Epidermal melanocyte (primary cell): ENCODE data around the gene FYB2.

Source experiments
- DNase-seq: peaks from one replicate; pipeline ENCODE4 v3.0.0; 2011; ENCODE audit warnings: low spot score; ENCODE audit not compliant: insufficient read length

FYB2 gene, protein sequence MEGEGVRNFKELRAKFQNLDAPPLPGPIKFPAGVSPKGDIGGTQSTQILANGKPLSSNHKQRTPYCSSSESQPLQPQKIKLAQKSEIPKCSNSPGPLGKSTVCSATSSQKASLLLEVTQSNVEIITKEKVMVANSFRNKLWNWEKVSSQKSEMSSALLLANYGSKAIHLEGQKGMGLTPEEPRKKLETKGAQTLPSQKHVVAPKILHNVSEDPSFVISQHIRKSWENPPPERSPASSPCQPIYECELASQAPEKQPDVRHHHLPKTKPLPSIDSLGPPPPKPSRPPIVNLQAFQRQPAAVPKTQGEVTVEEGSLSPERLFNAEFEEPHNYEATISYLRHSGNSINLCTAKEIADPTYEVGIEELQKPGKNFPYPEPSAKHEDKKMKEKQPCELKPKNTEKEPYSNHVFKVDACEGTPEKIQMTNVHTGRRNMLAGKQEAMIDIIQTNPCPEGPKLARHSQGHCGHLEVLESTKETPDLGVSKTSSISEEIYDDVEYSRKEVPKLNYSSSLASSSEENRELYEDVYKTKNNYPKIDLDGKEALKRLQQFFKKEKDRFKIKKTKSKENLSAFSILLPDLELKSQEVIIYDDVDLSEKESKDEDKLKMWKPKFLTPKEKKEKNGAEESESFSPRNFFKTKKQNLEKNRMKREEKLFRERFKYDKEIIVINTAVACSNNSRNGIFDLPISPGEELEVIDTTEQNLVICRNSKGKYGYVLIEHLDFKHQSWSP

DNA sequence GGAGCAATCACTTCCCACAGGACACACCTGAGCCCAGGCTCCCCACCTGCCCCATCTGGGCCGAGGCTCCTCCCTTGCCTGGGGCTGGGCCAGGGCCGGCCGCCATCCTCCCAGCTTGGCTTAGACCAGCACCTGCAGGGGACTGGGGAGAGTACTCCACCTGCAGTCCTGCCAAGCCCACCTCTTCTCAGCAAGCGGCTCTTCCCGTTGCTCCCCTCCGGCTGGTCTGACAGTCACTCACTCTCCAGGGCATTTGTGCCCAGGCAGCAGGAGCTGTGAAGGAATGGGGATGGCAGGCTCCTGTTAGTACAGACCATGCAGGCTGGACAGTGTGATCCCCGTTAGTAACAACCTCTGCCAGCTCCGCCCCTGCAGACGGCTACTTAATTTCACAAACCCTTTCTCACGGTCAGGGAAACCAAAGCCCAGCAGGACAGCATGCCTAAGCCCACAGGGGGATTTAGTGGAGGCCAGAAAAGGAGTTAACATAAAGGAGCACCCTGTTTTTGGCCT lies at the start of gene FYB2:
Gene FYB2 (minus strand): TSS at position 18 of the 513 bp plus-strand sequence. CDS start 114 bp downstream, outside the sequence.
- DNase-seq, result no peak

DNA sequence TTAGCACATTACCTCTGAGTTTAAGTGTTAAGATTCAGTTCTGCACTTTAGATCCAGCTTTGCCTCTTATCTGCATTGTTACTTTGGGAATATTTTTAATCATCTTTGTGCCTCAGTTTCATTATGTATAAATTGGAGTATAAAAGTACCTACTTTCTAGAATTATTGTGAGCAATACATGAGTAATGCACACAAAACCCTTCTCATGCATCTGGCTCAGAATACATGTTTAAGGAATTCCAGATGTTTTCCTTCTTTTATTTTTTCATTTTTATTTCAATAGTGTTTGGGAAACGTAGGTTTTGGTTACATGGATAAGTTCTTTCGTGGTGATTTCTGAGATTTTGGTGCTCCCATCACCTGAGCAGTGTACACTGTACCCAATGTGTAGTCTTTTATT lies 49.6 kb upstream of the FYB2 start:
- DNase-seq, result no peak

DNA sequence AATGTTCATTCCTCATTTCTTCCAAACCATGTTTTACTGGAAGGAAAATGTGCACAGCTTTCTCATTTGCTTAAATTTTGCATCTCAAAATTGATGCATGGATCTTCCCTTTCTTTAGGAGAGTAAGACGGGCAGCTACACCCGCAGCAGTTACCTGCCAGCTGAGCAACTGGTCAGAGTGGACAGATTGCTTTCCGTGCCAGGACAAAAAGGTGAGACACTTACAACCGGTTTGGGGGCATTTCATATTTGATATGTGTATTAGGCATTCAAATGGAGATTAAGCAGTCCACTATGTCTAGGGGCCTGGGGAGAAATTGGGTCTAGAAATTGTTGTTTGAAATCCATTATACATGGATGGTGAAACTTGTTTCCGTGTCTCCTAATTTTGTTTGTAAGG lies 48.3 kb upstream of the FYB2 start:
- DNase-seq, result no peak

DNA sequence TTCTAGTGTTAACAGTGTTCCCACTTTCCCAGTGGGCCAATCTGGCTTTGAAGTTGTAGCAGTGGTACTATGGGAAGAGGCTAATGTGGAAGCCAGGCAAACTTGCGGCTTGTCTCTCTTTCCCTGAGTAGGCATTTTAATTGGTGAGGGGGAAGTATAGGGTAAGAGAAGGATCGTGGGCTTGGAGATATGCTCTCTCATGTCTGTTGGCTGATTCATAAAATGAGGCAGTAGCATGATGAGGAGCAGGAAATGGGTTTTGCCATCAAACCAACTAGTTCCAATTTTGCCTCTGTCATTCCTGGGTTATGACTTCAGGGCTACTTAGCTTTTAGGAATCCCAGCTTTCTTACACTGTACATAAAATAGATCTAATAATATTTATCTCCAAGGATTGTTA lies 47.5 kb upstream of the FYB2 start:
- no peak for DNase-seq

DNA sequence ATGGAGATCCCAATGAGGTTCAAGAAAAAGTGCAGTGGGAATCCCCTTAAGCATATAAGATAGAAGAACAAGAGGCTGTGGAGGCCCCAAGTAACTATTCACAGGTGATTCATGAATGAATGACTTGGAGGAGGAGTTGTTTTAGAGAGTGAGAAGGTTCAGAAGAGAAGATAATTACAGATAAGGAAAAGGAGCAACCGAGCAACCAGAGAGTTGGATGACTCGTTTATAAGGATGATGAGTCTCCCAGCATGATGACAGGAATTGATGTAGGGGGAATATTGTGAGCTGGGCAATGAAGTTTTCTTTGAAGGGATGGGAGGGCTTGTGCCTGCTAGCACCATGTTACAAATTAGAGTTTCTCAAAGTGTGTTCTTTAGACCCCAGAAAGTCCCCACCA lies 45.2 kb upstream of the FYB2 start:
- no peak for DNase-seq

DNA sequence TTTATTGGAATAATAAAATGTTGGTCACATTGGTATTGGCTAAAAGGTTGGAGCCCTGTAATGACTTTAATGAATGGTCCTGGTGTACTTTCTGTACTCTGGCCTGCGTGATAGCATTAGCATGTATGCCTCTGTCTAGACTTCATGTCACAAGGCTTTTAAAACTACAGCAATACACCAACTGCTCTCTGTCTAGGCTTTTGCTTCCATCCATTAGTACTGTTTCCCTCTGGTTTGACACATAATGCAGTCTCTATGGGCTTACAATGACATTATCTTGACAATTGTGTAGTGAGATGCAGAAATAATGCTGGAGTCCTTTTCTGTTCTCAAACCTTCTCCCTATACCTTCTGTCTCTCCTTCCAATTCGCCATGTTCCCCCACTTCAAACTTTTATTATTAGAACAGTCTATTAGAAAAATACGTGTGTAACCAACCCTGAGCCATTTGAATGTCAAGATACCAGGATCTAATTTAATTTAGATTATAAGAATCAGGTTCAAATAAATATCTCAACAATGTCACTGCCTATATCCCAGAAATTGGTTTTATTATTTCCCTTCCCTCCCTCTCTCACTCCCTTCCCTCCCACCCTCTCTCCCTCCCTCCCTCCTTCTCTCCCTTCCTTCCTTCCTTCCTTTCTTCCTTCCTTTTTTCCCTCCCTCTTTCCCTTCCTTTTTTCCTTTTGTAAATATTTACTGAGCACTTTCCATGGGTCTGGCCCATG lies 44.2 kb upstream of the FYB2 start:
- DNase-seq, result no peak

DNA sequence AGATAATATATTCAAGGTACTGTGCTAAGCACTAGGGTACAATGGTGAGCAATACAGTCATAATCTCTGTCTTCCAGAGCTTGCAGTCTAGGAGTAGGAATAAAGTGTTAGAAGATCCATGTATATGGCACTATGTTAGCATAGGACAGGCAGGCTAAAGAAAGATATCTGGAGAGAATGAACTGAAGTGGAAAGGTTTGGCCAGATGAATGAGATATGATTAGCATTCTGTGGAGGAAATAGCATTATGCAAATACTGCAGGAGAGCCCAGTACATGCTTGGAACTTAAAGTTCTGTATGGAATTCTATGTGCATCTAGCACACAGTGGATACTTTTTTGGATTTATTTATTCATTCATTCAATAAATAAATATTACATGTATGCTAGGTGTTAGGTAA lies 40.1 kb upstream of the FYB2 start:
- no peak for DNase-seq

DNA sequence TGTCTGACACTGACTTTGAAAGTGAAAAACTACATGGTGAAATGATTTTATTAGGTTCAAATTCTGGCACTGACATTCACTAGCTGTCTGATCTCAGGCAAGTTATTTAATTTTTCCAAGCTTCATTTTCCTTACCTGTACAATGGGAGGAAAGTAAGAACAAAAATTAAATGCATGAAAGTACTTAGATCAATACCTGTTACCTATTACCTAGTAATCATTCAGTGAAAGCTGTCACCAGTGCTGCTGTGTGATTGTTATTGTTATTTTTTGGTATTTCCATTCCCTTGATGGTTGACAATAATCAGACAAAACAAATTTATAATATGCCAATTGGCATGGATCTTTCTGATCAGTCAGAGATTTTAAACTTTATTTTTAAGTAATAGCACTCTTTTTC lies 37.0 kb upstream of the FYB2 start:
- DNase-seq, result no peak

DNA sequence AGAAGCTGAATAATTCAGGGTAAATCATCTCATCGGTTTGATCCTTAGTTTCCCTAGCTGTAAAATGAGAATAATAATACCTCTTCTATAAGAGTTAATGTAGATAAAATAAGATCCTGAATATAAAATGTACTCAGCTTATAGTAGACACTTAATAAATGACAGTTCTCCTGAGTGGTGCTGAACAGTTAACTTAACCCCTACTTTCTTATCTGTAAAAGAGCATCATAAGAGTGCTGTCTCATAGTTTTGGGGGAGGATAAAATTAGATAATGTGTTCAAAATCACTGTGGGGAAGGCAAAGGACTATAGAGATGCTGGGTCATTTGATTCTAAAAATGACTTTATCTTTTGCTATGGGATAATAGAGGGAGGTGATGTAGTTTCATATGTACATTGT lies 36.0 kb upstream of the FYB2 start:
- DNase-seq, result no peak

DNA sequence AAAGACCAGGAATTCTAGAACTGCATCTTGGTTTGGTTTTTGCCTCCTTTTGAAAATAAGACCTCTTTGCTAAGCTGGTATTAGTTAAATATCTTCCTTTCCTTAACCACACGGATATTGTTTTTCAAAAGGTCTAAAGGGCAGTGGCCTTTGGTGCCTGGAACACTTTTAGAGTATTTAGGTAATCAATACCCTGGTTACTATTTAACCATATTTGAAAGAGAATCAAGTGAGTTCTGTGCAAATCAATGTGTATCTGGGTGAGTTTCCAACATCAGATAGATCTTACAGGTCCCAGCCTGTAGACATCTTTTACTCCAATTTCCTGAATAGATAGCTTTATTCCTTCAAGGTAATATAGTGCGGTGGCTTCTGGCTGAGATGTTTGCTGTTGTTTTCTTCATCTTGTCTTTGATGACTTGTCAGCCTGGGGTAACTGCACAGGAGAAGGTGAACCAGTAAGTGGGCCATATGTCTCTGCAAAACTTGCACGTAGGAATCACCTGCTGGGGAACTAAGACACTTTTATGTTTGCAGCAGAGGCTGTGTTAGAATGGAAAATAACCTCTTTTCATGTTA lies 35.4 kb upstream of the FYB2 start, which contains the start of gene C8A:
Gene C8A (plus strand): TSS at position 277 of the 579 bp plus-strand sequence. CDS start 105 bp downstream, at position 382.
- DNase-seq, result no peak

DNA sequence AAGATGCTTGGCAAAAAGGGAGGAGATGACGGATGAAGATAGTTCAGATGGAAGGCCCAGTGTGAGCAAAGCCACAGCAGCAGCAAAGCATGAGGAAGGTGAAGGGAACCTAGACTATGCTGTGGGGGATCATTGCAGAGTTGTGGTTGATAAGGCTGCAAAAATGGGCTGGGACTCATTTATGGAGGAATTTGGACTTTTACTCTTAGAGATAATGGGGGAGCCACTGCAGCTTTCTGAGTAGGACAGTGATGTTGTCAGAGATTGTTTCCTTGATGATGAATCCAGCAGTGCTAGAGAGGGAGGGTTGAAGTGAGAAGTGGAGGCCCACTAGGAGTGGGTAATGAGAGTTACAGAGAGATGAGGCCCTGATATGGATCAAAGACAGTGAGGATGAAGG lies 33.3 kb upstream of the FYB2 start:
- DNase-seq, result no peak

DNA sequence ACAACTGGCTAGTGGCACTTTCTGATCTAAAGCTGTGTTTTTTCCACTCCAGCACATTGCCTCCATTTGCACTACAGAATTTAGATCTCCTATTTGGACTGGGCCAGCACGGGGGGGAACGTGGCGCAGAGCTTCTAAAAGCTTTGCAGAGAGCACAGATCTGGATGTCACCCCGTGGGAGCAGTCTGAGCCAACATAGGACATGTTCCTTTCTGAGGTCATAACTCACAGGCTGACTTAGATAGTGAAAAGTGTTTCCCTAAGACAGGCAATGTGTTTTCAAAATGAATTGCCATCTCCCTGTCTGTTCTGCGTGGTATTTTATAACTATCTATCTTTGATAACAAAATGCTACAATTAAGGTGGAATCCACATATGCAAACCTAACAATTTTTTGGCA lies 31.7 kb upstream of the FYB2 start:
- no peak for DNase-seq

DNA sequence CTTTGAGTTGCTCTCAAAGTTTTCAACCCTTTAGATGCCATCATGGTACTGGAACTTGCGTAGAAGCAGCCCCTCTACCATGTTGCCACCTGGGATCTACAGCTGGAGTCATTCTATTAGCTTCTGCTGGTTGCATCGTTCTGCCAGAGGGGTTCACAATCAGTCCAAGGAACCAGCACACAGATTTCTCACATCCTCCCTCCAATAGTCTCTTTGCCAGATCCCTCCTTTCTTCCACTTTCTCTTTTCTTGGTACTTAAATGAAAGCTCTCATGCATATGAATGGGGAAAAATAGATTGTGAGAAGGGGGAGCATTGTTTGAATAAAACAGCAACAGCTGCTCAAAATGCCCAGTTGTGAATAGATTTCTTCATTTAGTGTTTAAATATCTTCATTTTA lies 31.2 kb upstream of the FYB2 start:
- no peak for DNase-seq

DNA sequence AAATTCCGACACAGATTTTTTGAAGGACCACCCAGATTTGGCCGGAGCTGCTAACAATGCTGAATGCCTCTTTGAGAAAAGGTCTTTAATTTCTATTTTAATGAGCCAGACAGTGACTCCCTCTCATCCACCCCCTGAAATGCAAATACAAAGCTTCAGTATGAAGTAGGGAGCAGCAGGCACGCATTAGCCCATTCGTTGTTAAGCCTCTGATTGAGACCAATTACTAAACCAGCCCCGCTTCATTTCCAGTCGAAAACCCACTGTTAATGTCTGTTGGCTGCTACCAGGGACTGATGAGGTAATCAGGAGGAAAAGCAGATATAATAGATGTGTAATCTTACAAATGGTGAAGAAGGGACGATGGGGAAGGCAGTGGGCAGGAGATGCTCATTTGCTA lies 30.5 kb upstream of the FYB2 start:
- no peak for DNase-seq

DNA sequence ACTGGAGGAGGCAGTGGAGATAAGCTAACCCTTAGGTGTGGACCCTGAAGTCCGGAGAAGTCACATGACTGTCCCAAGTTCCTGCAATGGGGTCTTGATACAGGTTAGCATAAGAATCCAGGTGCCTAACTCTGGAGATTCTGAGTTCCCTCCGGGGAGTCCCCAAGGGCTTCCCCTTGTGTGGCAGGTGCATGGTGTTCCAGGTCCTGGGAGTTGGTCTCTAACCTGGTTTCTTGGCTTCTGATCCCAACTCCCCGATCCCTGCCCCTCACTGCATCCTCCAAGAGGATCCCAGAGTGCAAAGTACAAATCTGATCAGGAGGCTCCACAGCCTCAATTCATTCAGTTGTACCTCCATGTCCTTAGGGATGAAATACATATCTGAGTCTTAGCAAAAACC lies 26.1 kb upstream of the FYB2 start:
- no peak for DNase-seq

DNA sequence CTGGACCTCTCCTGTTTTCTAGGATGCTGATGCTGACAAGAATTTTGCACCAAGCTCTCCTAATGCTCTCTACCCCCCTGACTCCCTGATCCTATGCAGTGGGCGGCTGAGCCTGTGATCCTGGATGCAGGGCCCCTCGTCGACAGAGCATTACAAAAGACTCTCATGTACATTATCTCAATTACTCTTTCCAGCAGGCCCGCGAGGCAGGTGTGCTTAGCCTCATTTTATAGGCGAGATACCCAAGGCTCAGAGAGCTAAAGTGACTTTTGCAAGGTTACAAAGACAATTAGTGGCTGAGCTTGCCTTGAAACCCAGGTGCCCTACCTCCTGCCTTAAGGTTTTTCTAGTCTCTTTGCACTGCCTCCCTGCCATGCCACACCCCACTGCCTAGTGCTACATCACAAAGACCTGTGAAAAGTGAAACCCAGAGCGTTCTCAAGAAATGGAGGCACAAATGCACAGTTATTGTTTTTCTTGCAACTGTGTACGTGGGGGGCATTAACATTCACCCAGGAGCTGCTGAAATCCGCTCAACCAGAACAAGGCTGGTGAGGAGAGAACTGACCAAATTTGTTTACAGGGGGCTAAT lies 25.4 kb upstream of the FYB2 start:
- no peak for DNase-seq

DNA sequence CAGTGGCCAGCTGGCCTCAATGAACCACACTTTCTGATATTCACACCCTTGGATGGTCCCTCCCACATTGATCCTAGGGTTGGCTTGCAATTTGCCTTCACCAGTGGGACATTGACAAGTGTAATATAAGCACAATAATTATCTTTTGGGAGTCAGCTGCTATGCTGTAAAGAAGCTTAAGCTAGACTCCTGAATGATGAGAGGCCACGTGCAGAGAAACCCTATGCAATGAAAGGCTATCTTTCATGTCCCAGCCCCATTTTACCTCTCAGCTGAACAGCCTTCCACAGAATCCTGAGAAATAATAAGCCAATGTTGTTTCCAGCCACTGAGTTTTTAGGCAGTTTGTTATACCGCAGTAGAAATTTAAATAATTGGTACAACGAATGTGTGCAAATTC lies 24.3 kb upstream of the FYB2 start:
- no peak for DNase-seq

DNA sequence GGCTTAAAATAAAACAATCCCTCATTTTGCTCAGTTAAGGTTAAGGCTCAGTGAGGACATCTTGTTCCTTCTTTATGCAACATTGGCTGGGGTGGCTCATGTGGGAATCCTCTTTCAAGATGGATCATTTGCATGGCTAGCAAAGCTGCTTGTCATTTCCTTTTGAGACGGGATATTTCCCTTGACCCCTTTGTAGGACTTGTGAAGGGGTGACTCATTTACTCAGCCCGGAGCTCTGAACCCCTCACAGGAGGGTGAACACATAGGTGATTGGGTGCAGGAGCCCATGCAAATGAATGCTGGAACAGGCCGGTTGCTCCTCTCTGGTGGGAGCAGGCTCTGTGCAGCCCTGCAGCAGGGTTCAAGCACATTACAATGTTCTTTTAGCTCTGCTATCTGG lies 19.6 kb upstream of the FYB2 start:
- no peak for DNase-seq

DNA sequence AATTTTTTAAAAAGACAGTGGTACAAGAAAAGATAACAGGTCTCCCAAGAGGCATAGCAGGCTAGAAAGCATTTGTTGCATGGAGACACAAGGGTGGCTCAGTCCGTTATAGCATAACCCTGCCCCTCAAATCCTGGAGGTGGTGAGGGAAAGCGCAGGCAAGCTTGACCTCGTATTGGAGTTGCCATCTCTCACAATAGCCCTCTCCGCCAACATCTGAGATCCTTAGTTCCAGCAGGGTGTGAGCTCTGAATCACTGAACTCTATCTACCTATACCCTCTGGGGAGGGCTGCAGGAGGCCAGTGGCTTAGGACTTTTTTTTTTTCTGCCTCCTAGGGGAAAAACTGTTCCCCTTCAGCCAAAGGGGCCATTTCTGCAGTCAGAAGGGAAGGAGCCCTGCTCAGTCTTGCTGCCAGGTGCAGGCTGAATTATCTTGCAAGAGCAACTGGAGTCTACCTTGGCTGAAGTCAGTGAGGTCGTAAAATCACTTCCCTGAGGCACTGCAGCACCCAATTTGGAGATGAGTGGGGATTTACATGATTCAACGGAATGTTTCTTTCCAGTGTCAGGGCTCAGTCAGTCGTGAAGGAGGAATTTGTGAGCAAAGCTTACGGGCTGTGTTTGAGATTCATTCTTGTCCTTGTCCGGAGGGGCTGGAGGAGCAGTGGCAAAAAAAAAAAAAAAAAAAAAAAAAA lies 18.2 kb upstream of the FYB2 start:
- no peak for DNase-seq

DNA sequence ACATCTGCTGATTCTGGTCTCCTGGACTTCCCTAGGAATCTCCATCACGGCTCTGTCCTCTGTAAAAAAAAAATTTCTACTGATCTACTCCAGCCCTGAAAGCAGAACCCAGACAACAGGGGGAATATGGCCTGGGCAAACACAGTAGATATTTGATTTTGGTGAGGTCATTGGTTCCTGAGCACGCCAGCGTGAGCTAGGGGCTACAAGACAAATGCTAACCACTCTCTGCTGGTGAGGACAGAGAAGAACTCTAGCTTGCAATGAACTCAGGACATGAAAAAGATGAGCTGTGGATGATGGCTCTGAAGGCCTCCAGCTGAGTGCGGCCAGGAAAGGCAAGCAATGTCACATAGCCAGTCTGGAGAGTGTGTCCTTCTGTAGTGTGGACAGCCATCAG lies 17.2 kb upstream of the FYB2 start:
- no peak for DNase-seq

DNA sequence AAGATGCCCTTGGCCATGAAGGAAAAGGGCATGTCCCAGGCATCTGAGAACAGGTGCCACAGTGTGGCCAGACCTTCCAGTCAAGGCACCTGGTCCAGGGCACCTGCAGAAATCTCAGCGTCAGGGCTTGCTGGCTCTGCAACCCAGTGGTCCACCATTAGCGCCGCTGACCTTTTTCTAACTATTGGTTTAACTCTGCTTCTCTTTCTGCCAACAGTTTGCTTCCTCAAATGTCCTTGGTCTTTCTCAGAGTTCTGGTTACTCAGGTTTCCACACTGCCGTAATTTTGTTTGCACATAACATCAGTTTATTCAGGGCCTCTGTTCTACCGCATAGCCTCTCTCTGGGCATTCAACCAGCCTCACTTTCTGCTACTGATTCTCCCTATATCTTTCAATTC lies 16.5 kb upstream of the FYB2 start:
- DNase-seq, result no peak
